ENCODE results near the gene IFIT2. TPM values are rescaled to one million over a fixed set of nuclear protein-coding genes. Genes with fewer than 3 reads are reported as not detected.
"Not testable (repeated sequence)": the region's sequence is repeated elsewhere in the genome, so short reads cannot be mapped to it uniquely, and the experiment has no call there.

IFIT2 gene
- polyA plus RNA-seq, 1 of the 3 experiments (the other 2 are of a cell fraction) = 0.99 TPM

- Histone ChIP-seq H3K4me3 (ENCODE audit: low read depth in 2 of 2, low read length in 1 of 2) (no peak overlapping the region), H4K20me1 (ENCODE audit: insufficient read depth) (no peaks in the 10 kb centered on the region), H3K4me2 (no peak overlapping the region), H3K9me3 (no peaks in the 10 kb centered on the region), H3K9me2 (no peaks in the 10 kb centered on the region), H3K9ac (no peak overlapping the region), H3K4me1 (ENCODE audit: control insufficient read depth in 1 of 2, insufficient read depth in 2 of 2, low read depth in 1 of 2, low read length in 1 of 2) (no peaks in the 10 kb centered on the region), H3K79me2 (ENCODE audit: insufficient read depth) (no peaks in the 10 kb centered on the region), H2AFZ (ENCODE audit: low read depth) (no peak overlapping the region), H3K27me3 (ENCODE audit: insufficient read depth) (no peaks in the 10 kb centered on the region), H3F3A (replicated peaks; ENCODE audit: insufficient read depth) (no peaks in the 10 kb centered on the region), H3K36me3 (replicated peaks in 1 of 2; ENCODE audit: control insufficient read depth in 1 of 2, insufficient read depth in 2 of 2, low read length in 1 of 2) (no peaks in the 10 kb centered on the region), H3K27ac (ENCODE audit: low read depth in 2 of 2, low read length in 1 of 2) (no peak overlapping the region)
- DNase-seq = no peak
- TF ChIP-seq TAF1 (IDR thresholded peaks at IDR 0.05; ENCODE audit: borderline replicate concordance, low read depth, low read length) (no peak), MAX (IDR thresholded peaks at IDR 0.05; ENCODE audit: low read depth) (no peak), ELF1 (IDR thresholded peaks at IDR 0.05) (no peak), SIN3A (IDR thresholded peaks at IDR 0.05; ENCODE audit: borderline replicate concordance, low read depth, low read length) (no peak), TEAD4 (IDR thresholded peaks at IDR 0.05; ENCODE audit: borderline replicate concordance, insufficient read depth) (no peak), USF2 (IDR thresholded peaks at IDR 0.05; ENCODE audit: borderline replicate concordance, low read depth, low read length) (no peak), NRF1 (IDR thresholded peaks at IDR 0.05; ENCODE audit: low read depth, low read length) (no peak)
- ChIA-PET CTCF (no interaction called here), POLR2A (no interaction called here)
Measured at GRCh38 chr10:89314676-89315075, 12.8 kb downstream of the IFIT2 start.

- WGBS (ENCODE audit: low lambda C conversion rate) = 86% methylated on average over 4 of the region's 4 CpGs
- H3K9ac ChIP-seq; H3F3A ChIP-seq (replicated peaks; ENCODE audit: insufficient read depth); CTCF ChIA-PET; H3K36me3 ChIP-seq (replicated peaks in 1 of 2; ENCODE audit: control insufficient read depth in 1 of 2, insufficient read depth in 2 of 2, low read length in 1 of 2); H3K27me3 ChIP-seq (ENCODE audit: insufficient read depth); H3K9me2 ChIP-seq; DNase-seq; H3K4me3 ChIP-seq (ENCODE audit: low read depth in 2 of 2, low read length in 1 of 2); POLR2A ChIA-PET; H4K20me1 ChIP-seq (ENCODE audit: insufficient read depth); H3K4me1 ChIP-seq (ENCODE audit: control insufficient read depth in 1 of 2, insufficient read depth in 2 of 2, low read depth in 1 of 2, low read length in 1 of 2); H2AFZ ChIP-seq (ENCODE audit: low read depth); H3K9me3 ChIP-seq; H3K27ac ChIP-seq (ENCODE audit: low read depth in 2 of 2, low read length in 1 of 2); H3K4me2 ChIP-seq; H3K79me2 ChIP-seq (ENCODE audit: insufficient read depth): not testable (repeated sequence)
Measured at GRCh38 chr10:89318047-89318446, 16.2 kb downstream of the IFIT2 start.

GRCh38 chr10:89325081-89325480, 23.2 kb downstream of the IFIT2 start:
- H3K9ac ChIP-seq; DNase-seq; H4K20me1 ChIP-seq (ENCODE audit: insufficient read depth); H3K27ac ChIP-seq (ENCODE audit: low read depth in 2 of 2, low read length in 1 of 2); H3K27me3 ChIP-seq (ENCODE audit: insufficient read depth); H3K9me2 ChIP-seq; H3K9me3 ChIP-seq; H3K36me3 ChIP-seq (replicated peaks in 1 of 2; ENCODE audit: control insufficient read depth in 1 of 2, insufficient read depth in 2 of 2, low read length in 1 of 2); POLR2A ChIA-PET; H3K4me3 ChIP-seq (ENCODE audit: low read depth in 2 of 2, low read length in 1 of 2); H3K4me1 ChIP-seq (ENCODE audit: control insufficient read depth in 1 of 2, insufficient read depth in 2 of 2, low read depth in 1 of 2, low read length in 1 of 2); H2AFZ ChIP-seq (ENCODE audit: low read depth); H3K4me2 ChIP-seq: not testable (repeated sequence)
- Histone ChIP-seq H3F3A (replicated peaks; ENCODE audit: insufficient read depth) (peaks cover 17% of the 10 kb centered on the region), H3K79me2 (ENCODE audit: insufficient read depth) (peaks cover 11% of the 10 kb centered on the region; the same call in 1 of the 2 replicates)
- CTCF ChIA-PET = interaction anchor here (0.9 kb wide), 1 partner anchor 17 kb away, joined by 3 read pairs; no protein-coding TSS in a partner anchor

- H3K27ac ChIP-seq (ENCODE audit: low read depth in 2 of 2, low read length in 1 of 2); H3K9ac ChIP-seq; H3K4me2 ChIP-seq; POLR2A ChIA-PET; H4K20me1 ChIP-seq (ENCODE audit: insufficient read depth); DNase-seq; H3K4me3 ChIP-seq (ENCODE audit: low read depth in 2 of 2, low read length in 1 of 2); H3K9me3 ChIP-seq; H3K36me3 ChIP-seq (replicated peaks in 1 of 2; ENCODE audit: control insufficient read depth in 1 of 2, insufficient read depth in 2 of 2, low read length in 1 of 2); H3K9me2 ChIP-seq; CTCF ChIA-PET; H2AFZ ChIP-seq (ENCODE audit: low read depth); H3K27me3 ChIP-seq (ENCODE audit: insufficient read depth): not testable (repeated sequence)
- 89% methylated on average over 2 of the region's 2 CpGs for WGBS (ENCODE audit: low lambda C conversion rate)
- H3K4me1 ChIP-seq (ENCODE audit: control insufficient read depth in 1 of 2, insufficient read depth in 2 of 2, low read depth in 1 of 2, low read length in 1 of 2) = peaks cover 0 to 12% of the 10 kb centered on the region in 2 experiments; a peak in 2 of 4 replicates
- peaks cover 12% of the 10 kb centered on the region; the same call in 1 of the 2 replicates for H3K79me2 ChIP-seq (ENCODE audit: insufficient read depth)
- H3F3A ChIP-seq (replicated peaks; ENCODE audit: insufficient read depth) = peaks cover 17% of the 10 kb centered on the region
Measured at GRCh38 chr10:89325856-89326255, 24.0 kb downstream of the IFIT2 start.
